IPS-18c (cell line): ENCODE results near the gene POU2AF2.
"Not testable (repeated sequence)": the region's sequence is repeated elsewhere in the genome, so short reads cannot be mapped to it uniquely, and the experiment has no call there.

ENCODE experiments used
- H3K4me3 ChIP-seq: 2 replicates; pipeline ENCODE4 v1.7.0; 2013; ENCODE audit warnings: low read depth, mild to moderate bottlenecking, low read length, moderate library complexity; ENCODE audit not compliant: insufficient read depth
- H3K9me3 ChIP-seq: one replicate; pipeline ENCODE4 v1.6.1; 2013; ENCODE audit warnings: mild to moderate bottlenecking, low read length, moderate library complexity; ENCODE audit not compliant: control insufficient read depth, insufficient read depth

The POU2AF2 gene, protein sequence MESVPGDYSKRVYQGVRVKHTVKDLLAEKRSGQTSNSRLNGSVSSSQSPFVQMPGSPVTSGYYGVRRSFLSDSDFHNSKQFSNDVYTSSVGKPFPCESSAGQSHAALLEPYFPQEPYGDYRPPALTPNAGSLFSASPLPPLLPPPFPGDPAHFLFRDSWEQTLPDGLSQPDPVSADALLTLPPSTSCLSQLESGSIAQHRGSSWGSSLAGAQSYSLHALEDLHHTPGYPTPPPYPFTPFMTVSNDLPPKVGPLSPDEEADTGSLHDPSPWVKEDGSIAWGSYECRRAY

GRCh38 chr11:111245425-111245824 is at the start of gene POU2AF2:
POU2AF2 (plus strand) TSS chr11:111245725; CDS start chr11:111245854, 129 bp downstream.
- no peaks in the 10 kb centered on the region for H3K9me3 ChIP-seq
- H3K4me3 ChIP-seq = no peak within 1 kb of the TSS

GRCh38 chr11:111200010-111200534 is 45.5 kb upstream of the POU2AF2 start:
- Histone ChIP-seq H3K9me3 (no peaks in the 10 kb centered on the region), H3K4me3 (no peak overlapping the region)

GRCh38 chr11:111204211-111204610 is 41.3 kb upstream of the POU2AF2 start:
- H3K9me3 ChIP-seq = peaks cover 4% of the 10 kb centered on the region
- no peak overlapping the region for H3K4me3 ChIP-seq

GRCh38 chr11:111205632-111206385 is 39.7 kb upstream of the POU2AF2 start:
- peaks cover 4% of the 10 kb centered on the region for H3K9me3 ChIP-seq
- no peak overlapping the region for H3K4me3 ChIP-seq

- H3K4me3 ChIP-seq = no peak overlapping the region
- H3K9me3 ChIP-seq = peaks cover 4% of the 10 kb centered on the region
Measured at GRCh38 chr11:111206472-111206871, 39.1 kb upstream of the POU2AF2 start.

- Histone ChIP-seq H3K4me3 (no peak overlapping the region), H3K9me3 (peaks cover 4% of the 10 kb centered on the region)
Measured at GRCh38 chr11:111207213-111207612, 38.3 kb upstream of the POU2AF2 start.

- peaks cover 4% of the 10 kb centered on the region for H3K9me3 ChIP-seq
- H3K4me3 ChIP-seq = no peak overlapping the region
Measured at GRCh38 chr11:111209543-111210355, 35.8 kb upstream of the POU2AF2 start.

DNA sequence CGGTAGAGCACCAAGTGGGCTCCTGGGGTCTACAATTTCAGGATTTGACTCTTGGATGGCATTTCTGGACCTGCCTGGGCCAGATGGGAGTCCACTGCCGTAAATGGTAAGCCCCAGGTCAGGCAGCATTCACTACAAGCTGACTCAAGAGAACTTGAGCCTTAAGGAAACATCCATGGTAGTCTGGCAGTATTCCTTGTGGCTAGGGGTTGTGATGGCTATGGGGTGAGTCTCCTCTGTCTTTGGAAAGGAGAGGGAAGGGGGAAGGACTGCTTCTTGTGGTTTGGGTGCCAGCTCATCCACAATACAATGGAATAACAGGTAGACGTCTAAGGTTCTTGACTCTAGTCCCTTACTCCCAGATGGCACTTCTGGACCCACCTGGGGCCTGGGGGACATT is 32.3 kb upstream of the POU2AF2 start:
- H3K9me3 ChIP-seq = no peaks in the 10 kb centered on the region
- no peak overlapping the region for H3K4me3 ChIP-seq

DNA sequence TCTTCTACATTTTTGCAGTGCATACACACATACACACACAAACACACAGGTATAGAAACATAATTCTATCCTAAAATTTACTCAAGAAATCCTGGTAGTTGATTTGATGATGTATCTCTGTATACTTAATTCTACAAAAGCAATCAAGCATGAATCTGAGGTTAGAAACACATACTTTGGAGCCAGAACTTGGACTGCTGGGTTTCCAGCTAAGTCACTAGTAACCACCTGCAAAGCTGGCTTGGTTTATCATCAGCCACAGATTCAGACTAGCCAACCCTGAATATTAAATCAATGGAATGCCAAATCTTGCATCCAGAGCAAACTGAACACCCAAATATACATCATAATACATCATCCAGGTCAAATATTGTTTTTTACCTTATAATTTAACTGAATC is 24.8 kb upstream of the POU2AF2 start:
- Histone ChIP-seq H3K4me3 (no peak overlapping the region), H3K9me3 (no peaks in the 10 kb centered on the region)

- no peaks in the 10 kb centered on the region for H3K9me3 ChIP-seq
- H3K4me3 ChIP-seq = no peak overlapping the region
Measured at GRCh38 chr11:111221208-111221607, 24.3 kb upstream of the POU2AF2 start.

GRCh38 chr11:111221936-111222335 is 23.6 kb upstream of the POU2AF2 start:
- not testable (repeated sequence) for H3K4me3 ChIP-seq, H3K9me3 ChIP-seq

DNA sequence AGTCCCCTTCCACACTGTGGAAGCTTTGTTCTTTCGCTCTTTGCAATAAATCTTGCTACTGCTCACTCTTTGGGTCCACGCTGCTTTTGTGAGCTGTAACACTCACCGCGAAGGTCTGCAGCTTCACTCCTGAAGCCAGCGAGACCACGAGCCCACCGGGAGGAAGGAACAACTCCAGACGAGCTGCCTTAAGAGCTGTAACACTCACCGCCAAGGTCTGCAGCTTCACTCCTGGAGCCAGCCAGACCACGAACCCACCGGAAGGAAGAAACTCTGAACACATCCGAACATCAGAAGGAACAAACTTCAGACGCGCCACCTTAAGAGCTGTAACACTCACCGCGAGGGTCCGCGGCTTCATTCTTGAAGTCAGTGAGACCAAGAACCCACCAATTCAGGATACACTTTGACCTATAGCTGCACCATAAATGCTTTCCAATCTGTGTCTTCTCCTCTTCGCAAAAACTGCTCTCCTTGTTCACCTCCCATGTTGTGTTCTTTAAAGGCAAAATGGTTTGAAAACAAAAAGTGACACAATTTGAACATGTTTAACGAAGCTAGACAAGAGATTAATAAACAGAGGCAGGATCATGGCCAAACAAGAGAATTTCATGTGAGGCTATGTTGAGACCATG is 22.6 kb upstream of the POU2AF2 start:
- H3K9me3 ChIP-seq, H3K4me3 ChIP-seq: not testable (repeated sequence)

- no peaks in the 10 kb centered on the region for H3K9me3 ChIP-seq
- no peak overlapping the region for H3K4me3 ChIP-seq
Measured at GRCh38 chr11:111225881-111226280, 19.6 kb upstream of the POU2AF2 start.

DNA sequence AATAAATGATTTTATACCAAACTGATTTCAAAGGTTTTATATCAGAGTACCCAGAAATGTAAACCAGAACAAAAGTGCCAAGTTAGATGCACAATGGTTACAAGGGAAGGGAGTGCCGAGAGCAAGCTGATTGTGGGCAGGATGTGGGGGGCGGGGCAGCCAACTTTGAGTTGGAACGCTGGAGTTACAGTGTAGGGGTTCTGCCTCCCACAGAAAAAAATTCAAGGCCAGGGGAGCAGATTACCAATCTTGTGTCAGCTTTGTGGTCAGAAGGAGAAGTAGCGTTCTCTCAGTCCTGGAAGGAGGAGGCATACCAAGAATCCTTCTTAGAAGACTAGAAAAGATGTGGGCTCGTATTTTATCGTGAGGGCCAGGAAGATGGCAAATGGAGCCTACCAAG is 15.9 kb upstream of the POU2AF2 start:
- no peak overlapping the region for H3K4me3 ChIP-seq
- H3K9me3 ChIP-seq = no peaks in the 10 kb centered on the region

GRCh38 chr11:111230122-111230465 is 15.4 kb upstream of the POU2AF2 start:
- Histone ChIP-seq H3K9me3 (no peaks in the 10 kb centered on the region), H3K4me3 (no peak overlapping the region)

DNA sequence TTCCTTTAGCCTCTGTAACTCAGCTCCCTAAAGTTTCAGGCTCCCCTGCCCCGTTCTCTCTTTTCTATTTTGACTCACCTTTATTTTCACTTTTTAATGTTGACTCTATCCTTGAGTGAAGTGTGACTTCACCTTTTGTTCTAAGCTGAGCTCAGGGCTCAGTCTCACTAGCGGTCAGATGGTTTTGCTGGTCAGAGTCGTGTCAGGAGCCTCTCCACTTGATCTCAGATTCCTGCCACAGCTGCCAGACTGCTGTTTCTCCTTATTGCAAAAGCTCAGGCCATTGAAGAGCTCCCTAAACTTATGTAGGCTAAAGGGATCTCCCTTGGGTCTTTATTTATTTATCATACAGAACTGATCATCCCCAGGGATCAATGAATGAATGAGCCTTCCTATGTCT is 13.7 kb upstream of the POU2AF2 start:
- no peaks in the 10 kb centered on the region for H3K9me3 ChIP-seq
- H3K4me3 ChIP-seq = no peak overlapping the region

- H3K4me3 ChIP-seq = no peak overlapping the region
- H3K9me3 ChIP-seq = no peaks in the 10 kb centered on the region
Measured at GRCh38 chr11:111236383-111236782, 9.1 kb upstream of the POU2AF2 start.
